DMS 273 (cell line): ENCODE results near the gene ATP8A1.
"Not testable (repeated sequence)": the region's sequence is repeated elsewhere in the genome, so short reads cannot be mapped to it uniquely, and the experiment has no call there.

ENCODE experiments used
- DNase-seq: peaks from one replicate; lab custom pipeline; 2025; ENCODE audit not compliant: unreplicated experiment; lab: John Stamatoyannopoulos, UW

ATP8A1 gene

GRCh38 chr4:42474406-42474805 is 182.5 kb downstream of the ATP8A1 start:
- no peak for DNase-seq

- no peak for DNase-seq
These were observed 183.7 kb downstream of the ATP8A1 start for GRCh38 chr4:42473071-42473684.

DNA sequence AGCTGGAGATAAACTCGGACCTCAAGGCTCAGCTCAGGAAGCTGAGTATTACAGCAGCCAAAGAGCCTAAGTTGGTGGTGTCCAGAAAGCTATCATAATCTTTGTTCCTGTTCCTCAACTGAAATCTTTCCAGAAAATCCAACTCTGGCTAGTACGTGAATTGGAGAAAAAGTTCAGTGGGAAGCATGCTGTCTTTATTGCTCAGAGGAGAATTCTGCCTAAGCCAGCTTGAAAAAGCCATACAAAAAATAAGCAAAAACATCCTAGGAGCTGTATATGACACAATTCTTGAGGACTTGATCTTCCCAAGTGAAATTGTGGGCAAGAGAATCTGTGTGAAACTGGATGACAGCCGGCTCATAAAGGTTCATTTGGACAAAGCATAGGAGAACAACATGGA is 185.0 kb downstream of the ATP8A1 start:
- DNase-seq = no peak

DNA sequence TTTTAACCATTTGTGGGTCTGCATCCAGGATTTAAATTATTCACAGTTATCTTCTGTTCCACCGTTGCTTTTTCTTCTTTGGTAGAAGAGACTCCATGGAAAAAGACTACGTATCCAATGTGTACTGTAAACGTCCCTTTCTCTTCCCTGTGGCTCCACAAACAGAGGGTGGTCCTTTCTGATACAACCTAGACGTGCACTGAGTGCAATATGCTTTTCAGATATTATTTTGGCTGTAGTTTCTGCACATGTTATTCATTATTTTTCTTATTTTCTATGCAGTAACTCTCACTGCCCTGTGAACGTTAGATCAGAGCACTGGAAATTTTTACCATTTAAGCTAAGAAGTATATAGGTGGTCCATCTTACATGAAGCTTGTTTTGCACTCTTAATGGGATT is 186.9 kb downstream of the ATP8A1 start:
- no peak for DNase-seq

GRCh38 chr4:42467777-42468176 is 189.1 kb downstream of the ATP8A1 start:
- not testable (repeated sequence) for DNase-seq

DNA sequence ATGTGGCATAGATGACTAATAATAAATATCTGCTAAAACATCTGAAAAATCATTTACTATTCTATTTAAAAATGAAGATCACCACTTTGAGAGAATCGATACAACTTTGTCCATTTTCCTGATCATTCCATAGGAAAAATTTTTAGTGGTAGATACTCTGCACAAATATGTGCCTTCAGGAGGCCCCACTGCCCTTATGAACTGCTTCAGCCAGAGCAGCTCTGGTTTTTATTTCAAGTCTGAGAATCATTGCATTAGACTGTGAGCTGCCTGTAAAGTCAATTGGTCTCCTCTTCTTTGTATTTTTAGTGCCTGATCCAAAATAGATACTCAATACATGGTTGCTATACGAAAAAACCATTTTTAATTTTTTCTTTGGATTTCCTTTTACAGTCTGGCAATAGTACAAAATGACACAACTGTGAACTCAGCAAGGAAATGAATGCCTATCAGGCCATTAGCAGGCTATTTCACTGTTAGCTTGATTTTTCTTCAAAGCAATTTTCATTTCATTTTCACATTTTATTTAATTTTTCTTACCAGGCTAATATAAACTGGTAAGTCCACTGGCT is 190.5 kb downstream of the ATP8A1 start:
- no peak for DNase-seq

DNA sequence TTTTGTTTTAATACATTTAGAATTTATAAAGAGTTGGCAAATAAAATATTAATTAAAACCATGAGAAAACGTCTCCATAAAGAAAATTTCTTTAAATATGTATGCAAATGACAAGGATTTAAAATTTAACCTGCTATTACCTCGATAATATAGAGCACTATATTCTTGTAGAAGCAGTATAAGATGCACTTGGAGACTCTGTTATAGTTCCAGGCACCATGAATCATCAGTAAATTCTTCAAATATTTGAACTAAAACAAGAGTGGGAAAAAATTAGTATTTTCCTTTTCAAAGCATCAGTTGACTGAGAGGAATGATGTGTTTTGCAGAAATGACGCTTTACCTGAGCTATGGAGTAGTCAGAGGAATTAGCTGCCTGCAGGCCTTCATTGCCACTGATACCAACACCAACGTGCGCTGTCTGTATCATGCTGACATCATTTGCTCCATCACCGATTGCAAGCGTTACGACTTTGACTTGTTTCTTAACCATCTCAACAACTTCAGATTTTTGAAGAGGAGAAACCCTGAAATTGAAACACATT is 192.3 kb downstream of the ATP8A1 start:
- no peak for DNase-seq

DNA sequence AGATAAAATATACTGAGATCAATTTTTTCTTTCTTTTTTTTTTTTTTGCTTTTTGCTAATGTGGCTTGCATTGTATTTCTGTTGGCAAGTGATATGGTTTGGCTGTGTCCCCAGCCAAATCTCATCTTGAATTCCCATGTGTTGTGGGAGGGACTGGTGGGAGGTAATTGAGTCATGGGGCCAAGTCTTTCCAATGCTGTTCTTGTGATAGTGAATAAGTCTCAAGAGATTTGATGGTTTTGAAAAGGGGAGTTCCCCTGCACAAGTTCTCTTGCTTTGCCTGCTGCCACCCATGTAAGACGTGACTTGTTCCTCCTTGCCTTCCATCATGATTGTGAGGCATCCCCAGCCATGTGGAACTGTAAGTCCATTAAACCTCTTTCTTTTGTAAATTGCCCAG is 195.7 kb downstream of the ATP8A1 start:
- not testable (repeated sequence) for DNase-seq

- DNase-seq = no peak
These were observed 196.9 kb downstream of the ATP8A1 start for GRCh38 chr4:42460043-42460442.

- no peak for DNase-seq
These were observed 198.2 kb downstream of the ATP8A1 start for GRCh38 chr4:42458657-42459056.

- no peak for DNase-seq
These were observed 202.0 kb downstream of the ATP8A1 start for GRCh38 chr4:42454755-42455420.

DNA sequence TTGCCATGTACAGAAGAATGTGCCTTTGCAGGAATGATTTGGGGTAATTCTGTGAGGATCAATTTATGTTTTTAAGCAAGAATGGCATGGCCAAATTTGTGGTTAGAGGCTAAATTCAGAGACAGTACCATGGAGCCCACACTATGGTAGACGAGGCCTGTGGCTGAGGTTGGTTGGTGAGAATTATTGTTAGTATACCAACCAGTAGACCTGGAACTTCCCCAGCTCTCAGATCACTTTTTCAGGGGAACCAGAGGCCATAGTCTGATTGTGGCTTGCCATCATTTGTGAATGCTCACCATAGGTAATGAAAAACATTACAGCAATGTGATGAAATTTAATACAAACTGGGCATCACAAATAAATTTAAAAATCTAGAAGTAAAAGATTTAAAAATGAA is 203.3 kb downstream of the ATP8A1 start:
- DNase-seq = no peak

GRCh38 chr4:42452823-42453222 is 204.1 kb downstream of the ATP8A1 start:
- no peak for DNase-seq

- no peak for DNase-seq
These were observed 210.1 kb downstream of the ATP8A1 start for GRCh38 chr4:42446823-42447222.

GRCh38 chr4:42445038-42445437 is 211.9 kb downstream of the ATP8A1 start:
- no peak for DNase-seq

DNA sequence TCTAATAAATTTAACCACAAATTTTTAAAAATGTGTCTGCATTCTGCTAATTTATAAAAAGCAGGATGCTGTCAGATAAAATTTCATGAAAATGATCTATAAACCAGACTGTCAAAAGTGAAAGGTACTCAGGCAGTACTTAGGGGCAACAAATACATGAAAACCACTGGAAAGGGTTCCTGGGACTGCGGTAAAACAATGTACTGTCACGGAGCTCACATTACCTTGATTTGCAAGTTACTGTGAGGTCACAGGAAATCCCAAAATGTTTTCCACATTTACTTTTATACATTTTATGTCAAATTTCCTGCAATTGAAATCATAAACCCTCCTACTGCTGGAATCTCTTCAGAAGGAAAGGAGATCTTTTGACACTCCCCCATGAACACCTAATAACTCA is 214.3 kb downstream of the ATP8A1 start:
- DNase-seq = no peak

DNA sequence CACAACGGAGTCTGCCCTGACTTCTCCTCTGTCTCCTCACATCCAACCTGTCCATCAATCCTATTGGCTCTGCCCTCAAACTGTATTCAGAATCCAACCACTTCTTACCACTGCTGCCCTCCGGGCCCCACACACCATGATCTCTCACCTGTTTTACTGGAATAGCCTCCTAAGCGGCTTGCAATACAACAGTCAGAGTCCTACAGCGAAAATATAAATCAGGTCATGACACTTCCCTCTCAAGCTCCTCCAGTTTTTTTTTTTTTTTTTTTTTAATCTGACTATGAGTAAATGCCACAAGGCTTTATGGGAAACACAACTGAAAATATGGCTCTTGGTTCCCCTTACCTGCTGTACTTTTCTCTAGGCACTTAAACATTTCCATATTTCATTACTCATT is 216.8 kb downstream of the ATP8A1 start:
- DNase-seq = no peak

DNA sequence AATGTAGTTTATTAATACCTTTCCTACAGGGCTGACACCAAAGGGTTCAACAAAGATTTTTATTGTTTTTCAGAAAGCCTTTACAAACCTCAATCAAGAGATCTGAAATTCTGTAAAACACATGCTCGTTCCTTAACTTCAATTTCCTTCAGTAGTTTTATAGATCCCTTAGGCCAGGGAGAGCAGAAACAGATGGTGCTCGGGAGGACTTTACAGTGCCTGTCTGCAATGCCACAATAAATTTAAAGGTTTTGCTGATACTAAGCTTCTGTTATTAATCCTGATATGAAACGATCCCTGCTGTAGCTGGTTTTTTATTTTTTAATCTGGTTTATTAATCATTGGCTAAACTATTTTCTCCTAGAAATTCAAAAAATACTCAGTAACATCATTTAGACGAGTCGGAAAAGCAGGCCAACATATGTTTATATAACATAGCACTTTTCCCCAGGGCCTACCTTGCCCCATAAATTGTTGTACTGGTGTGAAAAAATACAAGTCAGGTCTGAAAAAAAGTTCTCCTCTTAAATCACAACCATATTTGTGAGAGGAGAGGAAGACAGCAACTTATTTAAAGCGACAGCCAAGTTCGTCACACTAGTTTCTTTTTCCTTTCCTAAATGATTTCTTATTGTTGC is 219.9 kb downstream of the ATP8A1 start:
- DNase-seq = no peak

- no peak for DNase-seq
These were observed 228.9 kb downstream of the ATP8A1 start for GRCh38 chr4:42428036-42428435.

- DNase-seq = no peak
These were observed 231.5 kb downstream of the ATP8A1 start for GRCh38 chr4:42425146-42426065.

- no peak for DNase-seq
These were observed 236.8 kb downstream of the ATP8A1 start for GRCh38 chr4:42420140-42420539.
